Liver (tissue), 3 donors: ENCODE data around the gene BMP7.

Experiments
- EGR1 ChIP-seq, 2 donors: IDR thresholded peaks; 2 replicates each; pipeline ENCODE4 v1.6.1; 2016 to 2018; ENCODE audit warnings: antibody characterized with exemption in 2 of 2, low read depth in 2 of 2
- FOXA1 ChIP-seq: IDR thresholded peaks from 2 replicates; pipeline ENCODE4 v1.6.1; 2016; ENCODE audit warnings: antibody characterized with exemption
- GABPA ChIP-seq, 2 donors: IDR thresholded peaks in 1 of 2; conservative IDR thresholded peaks in 1 of 2; 2 replicates each; pipeline ENCODE4 v1.6.1; 2016; ENCODE audit warnings: antibody characterized with exemption in 2 of 2, mild to moderate bottlenecking in 1 of 2, moderate library complexity in 1 of 2
- RAD21 ChIP-seq, 2 donors: IDR thresholded peaks; 2 replicates each; pipeline ENCODE4 v1.6.1; 2016; ENCODE audit warnings: antibody characterized with exemption in 2 of 2, mild to moderate bottlenecking in 2 of 2
- RXRA ChIP-seq, 2 donors: IDR thresholded peaks; 2 replicates each; pipeline ENCODE4 v1.6.1; 2017 to 2018; ENCODE audit warnings: antibody characterized with exemption in 2 of 2, mild to moderate bottlenecking in 1 of 2
- SP1 ChIP-seq: IDR thresholded peaks from 2 replicates; pipeline ENCODE4 v1.6.1; 2018; ENCODE audit warnings: antibody characterized with exemption, mild to moderate bottlenecking
- TAF1 ChIP-seq: conservative IDR thresholded peaks from 2 replicates; pipeline ENCODE4 v1.6.1; 2016; ENCODE audit warnings: antibody characterized with exemption, mild to moderate bottlenecking
- TF ChIP-seq, protein P1 (sequence below): fragments of 150-350 bp; IDR thresholded peaks from 2 replicates; pipeline ENCODE4 v1.5.1; 2017; ENCODE audit warnings: improper control_type of control experiment, low read depth, low read length; ENCODE audit not compliant: missing input control
- TF ChIP-seq, protein P2 (sequence below): IDR thresholded peaks from 2 replicates; pipeline ENCODE4 v1.6.1; 2016; ENCODE audit warnings: antibody characterized with exemption
- donor health status: healthy.
- donor health status: healthy.

DNA sequence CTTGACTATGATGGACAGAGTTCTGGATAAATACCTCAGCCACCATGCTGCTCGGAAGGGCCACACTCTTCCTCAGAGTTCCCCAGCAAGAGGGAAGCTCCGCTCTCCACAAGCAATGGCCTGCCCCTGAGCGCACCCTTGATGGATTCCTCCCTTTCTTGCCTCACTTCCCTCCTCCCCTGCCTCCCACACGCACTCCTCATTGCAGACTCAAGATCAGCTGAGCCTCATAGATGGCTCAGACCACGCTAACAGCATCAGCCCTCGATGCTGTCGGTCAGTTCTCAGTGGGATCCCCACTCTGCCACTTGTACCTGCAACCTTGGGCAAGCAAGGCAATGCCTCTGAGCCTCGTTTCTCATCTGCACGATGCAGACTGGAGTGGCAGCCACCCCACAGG lies 123.3 kb downstream of the BMP7 start:
- TF ChIP-seq, protein P1, sequence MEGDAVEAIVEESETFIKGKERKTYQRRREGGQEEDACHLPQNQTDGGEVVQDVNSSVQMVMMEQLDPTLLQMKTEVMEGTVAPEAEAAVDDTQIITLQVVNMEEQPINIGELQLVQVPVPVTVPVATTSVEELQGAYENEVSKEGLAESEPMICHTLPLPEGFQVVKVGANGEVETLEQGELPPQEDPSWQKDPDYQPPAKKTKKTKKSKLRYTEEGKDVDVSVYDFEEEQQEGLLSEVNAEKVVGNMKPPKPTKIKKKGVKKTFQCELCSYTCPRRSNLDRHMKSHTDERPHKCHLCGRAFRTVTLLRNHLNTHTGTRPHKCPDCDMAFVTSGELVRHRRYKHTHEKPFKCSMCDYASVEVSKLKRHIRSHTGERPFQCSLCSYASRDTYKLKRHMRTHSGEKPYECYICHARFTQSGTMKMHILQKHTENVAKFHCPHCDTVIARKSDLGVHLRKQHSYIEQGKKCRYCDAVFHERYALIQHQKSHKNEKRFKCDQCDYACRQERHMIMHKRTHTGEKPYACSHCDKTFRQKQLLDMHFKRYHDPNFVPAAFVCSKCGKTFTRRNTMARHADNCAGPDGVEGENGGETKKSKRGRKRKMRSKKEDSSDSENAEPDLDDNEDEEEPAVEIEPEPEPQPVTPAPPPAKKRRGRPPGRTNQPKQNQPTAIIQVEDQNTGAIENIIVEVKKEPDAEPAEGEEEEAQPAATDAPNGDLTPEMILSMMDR: no peak
- TF ChIP-seq RXRA (IDR thresholded peaks at IDR 0.05) (no peak), SP1 (no peak), RAD21 (IDR thresholded peaks at IDR 0.05) (no peak), FOXA1 (no peak), TAF1 (no peak), GABPA (IDR thresholded peaks at IDR 0.05 in 1 of 2, conservative IDR thresholded peaks at IDR 0.05 in 1 of 2) (no peak), EGR1 (IDR thresholded peaks at IDR 0.05; ENCODE audit: low read depth in 2 of 2) (no peak)
- TF ChIP-seq, protein P2, sequence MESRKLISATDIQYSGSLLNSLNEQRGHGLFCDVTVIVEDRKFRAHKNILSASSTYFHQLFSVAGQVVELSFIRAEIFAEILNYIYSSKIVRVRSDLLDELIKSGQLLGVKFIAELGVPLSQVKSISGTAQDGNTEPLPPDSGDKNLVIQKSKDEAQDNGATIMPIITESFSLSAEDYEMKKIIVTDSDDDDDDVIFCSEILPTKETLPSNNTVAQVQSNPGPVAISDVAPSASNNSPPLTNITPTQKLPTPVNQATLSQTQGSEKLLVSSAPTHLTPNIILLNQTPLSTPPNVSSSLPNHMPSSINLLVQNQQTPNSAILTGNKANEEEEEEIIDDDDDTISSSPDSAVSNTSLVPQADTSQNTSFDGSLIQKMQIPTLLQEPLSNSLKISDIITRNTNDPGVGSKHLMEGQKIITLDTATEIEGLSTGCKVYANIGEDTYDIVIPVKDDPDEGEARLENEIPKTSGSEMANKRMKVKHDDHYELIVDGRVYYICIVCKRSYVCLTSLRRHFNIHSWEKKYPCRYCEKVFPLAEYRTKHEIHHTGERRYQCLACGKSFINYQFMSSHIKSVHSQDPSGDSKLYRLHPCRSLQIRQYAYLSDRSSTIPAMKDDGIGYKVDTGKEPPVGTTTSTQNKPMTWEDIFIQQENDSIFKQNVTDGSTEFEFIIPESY: no peak
